K562 (cell line): Measurements from ENCODE around the gene MEGF11. TPM values are rescaled to one million over a fixed set of nuclear protein-coding genes. Genes with fewer than 3 reads are reported as not detected.
A peak's percentile ranks its signal among the peaks of the same experiment; 100 is the strongest.

ENCODE experiments used
- CREBBP ChIP-seq: IDR thresholded peaks from one replicate; pipeline ENCODE4 v1.6.1; 2012; ENCODE audit warnings: low read depth, mild to moderate bottlenecking, control low read depth, inconsistent platforms, low read length
- E2F3 ChIP-seq: fragments of 250-450 bp; sonication (Bioruptor Pico); IDR thresholded peaks from 2 replicates; pipeline ENCODE4 v1.4.0; 2020; ENCODE audit warnings: mild to moderate bottlenecking
- HDAC8 ChIP-seq: fragments of 450-650 bp; IDR thresholded peaks from 2 replicates; pipeline ENCODE4 v1.6.1; 2016; ENCODE audit warnings: mild to moderate bottlenecking, missing genetic modification characterization, moderate library complexity, missing compliant biosample characterization
- MCM5 ChIP-seq: fragments of 450-650 bp; IDR thresholded peaks from 2 replicates; pipeline ENCODE4 v1.6.1; 2016; ENCODE audit warnings: low read depth
- RBM15 ChIP-seq: fragments of 200-400 bp; formaldehyde crosslinking; IDR thresholded peaks from 2 replicates; pipeline ENCODE4 v1.6.1; 2018; ENCODE audit warnings: mild to moderate bottlenecking, low read length, moderate library complexity; ENCODE audit not compliant: insufficient read depth
- REST ChIP-seq, 2 experiments: fragments of 450-650 bp; formaldehyde crosslinking in 1 of 2; IDR thresholded peaks; 2 replicates each; pipeline versions ENCODE4 v1.4.0 to v1.6.1; 2014 to 2020; ENCODE audit warnings: mild to moderate bottlenecking in 2 of 2, borderline replicate concordance in 1 of 2, low read depth in 1 of 2
- RFX5 ChIP-seq: IDR thresholded peaks from 2 replicates; pipeline ENCODE4 v1.6.1; 2011; ENCODE audit warnings: low read depth, mild to moderate bottlenecking, improper control_type of control experiment, low read length
- SMARCE1 ChIP-seq: fragments of 450-650 bp; IDR thresholded peaks from 2 replicates; pipeline ENCODE4 v1.7.1; 2016; ENCODE audit warnings: mild to moderate bottlenecking
- STAG1 ChIP-seq: sonication (generic); formaldehyde crosslinking; IDR thresholded peaks from 2 replicates; pipeline ENCODE4 v1.5.0; 2020; ENCODE audit warnings: missing genetic modification reagents, borderline replicate concordance
- TEAD2 ChIP-seq: fragments of 450-650 bp; IDR thresholded peaks from 2 replicates; pipeline ENCODE4 v1.6.1; 2016; ENCODE audit warnings: missing genetic modification characterization, control low read depth, missing compliant biosample characterization
- XRCC4 ChIP-seq: IDR thresholded peaks from one replicate; pipeline ENCODE4 v1.6.1; 2011; ENCODE audit not compliant: insufficient read depth, insufficient read length; ENCODE audit errors: extremely low read depth
- ZNF3 ChIP-seq: fragments of 250-450 bp; sonication (Bioruptor Pico); IDR thresholded peaks from 2 replicates; pipeline ENCODE4 v1.5.0; 2021; ENCODE audit warnings: mild to moderate bottlenecking, moderate library complexity
- ZNF384 ChIP-seq: IDR thresholded peaks from 2 replicates; pipeline ENCODE4 v1.6.1; 2012; ENCODE audit warnings: low read depth, low read length, improper control_type of control experiment
- ZNF41 ChIP-seq: fragments of 250-450 bp; sonication (Bioruptor Pico); conservative IDR thresholded peaks from 2 replicates; pipeline ENCODE4 v1.4.0; 2020; ENCODE audit warnings: mild to moderate bottlenecking
- ZNF707 ChIP-seq: fragments of 250-450 bp; sonication (Bioruptor Pico); conservative IDR thresholded peaks from 2 replicates; pipeline ENCODE4 v1.8.0; 2022; ENCODE audit warnings: inconsistent platforms, mild to moderate bottlenecking, moderate library complexity
- ZNF75A ChIP-seq: fragments of 450-650 bp; formaldehyde crosslinking; IDR thresholded peaks from 2 replicates; pipeline ENCODE4 v1.4.0; 2020; ENCODE audit warnings: mild to moderate bottlenecking
- ZNF778 ChIP-seq: fragments of 450-650 bp; formaldehyde crosslinking; IDR thresholded peaks from 2 replicates; pipeline ENCODE4 v1.4.0; 2020; ENCODE audit warnings: mild to moderate bottlenecking, moderate library complexity
- ZNF79 ChIP-seq: fragments of 250-450 bp; sonication (Bioruptor Pico); IDR thresholded peaks from 2 replicates; pipeline ENCODE4 v1.4.0; 2020; ENCODE audit warnings: low read depth, mild to moderate bottlenecking, moderate library complexity
- polyA plus RNA-seq, 8 experiments: library from polyadenylated mRNA; depleted of rRNA in 4 of 8; stranded (reverse) in 5 of 8; unstranded in 3 of 8; fragments of >200 nt; fragmentation: Nextera tagmentation in 2 of 8; fragmentation: Illumina TruSeq in 1 of 8; extraction: Ambion mirVana in 2 of 8; extraction: Trizol in 1 of 8; gene quantifications; 2 replicates each; pipeline versions ENCODE4 v1.2.1 to v1.2.3, GENCODE V29; 2011 to 2014; ENCODE audit warnings: inconsistent platforms in 1 of 8, missing spikeins in 1 of 8
- total RNA-seq, 7 experiments: library from RNA; depleted of rRNA in 6 of 7; stranded (reverse); fragments of >200 nt in 6 of 7; fragmentation: Illumina TruSeq in 2 of 7; extraction: Trizol in 2 of 7; gene quantifications; 2 replicates each; pipeline versions ENCODE4 v1.2.1 to v1.2.3, GENCODE V29; 2011 to 2021; ENCODE audit warnings: low replicate concordance in 1 of 7

MEGF11 gene
- total and polyA plus RNA-seq, 9 of the 15 experiments (the other 6 are each of a cell fraction or from before 2014, with no cell fraction given), result 0.06 to 0.23 (median 0.20) TPM; not detected in 6

- TF ChIP-seq RBM15 (no peak), MCM5 (no peak), ZNF41 (CRISPR knock-in tag) (no peak), CREBBP (no peak), ZNF75A (no peak), ZNF384 (no peak), TEAD2 (tag) (0 out of 2 replicates have a peak, but pooled peaks have one; percentile 25), RFX5 (no peak), XRCC4 (no peak), ZNF3 (no peak), HDAC8 (tag) (no peak), ZNF707 (CRISPR knock-in tag) (no peak), REST (IDR thresholded peaks at IDR 0.05; ENCODE audit: borderline replicate concordance) (peak; percentile 99), REST (CRISPR knock-in tag; IDR thresholded peaks at IDR 0.05; ENCODE audit: low read depth) (peak; percentile 97), ZNF778 (CRISPR knock-in tag) (no peak), STAG1 (CRISPR knock-in tag) (no peak), E2F3 (CRISPR knock-in tag) (no peak), ZNF79 (CRISPR knock-in tag) (no peak), SMARCE1 (no peak)
Observed at GRCh38 chr15:66004618-66005262, 248.8 kb downstream of the MEGF11 start (continued).
